ENCODE results near the gene IL10RB. TPM values are rescaled to one million over a fixed set of nuclear protein-coding genes. Genes with fewer than 3 reads are reported as not detected.

Gene IL10RB
- total and polyA plus RNA-seq, 9 donors = 18.1 to 31.7 (median 24.8) TPM

- intact Hi-C loops (cut with DNase I) = no loop called here
- Histone ChIP-seq H3K36me3 (no peaks in the 10 kb centered on the region), H3K9me3 (no peaks in the 10 kb centered on the region), H3K4me1 (ENCODE audit: insufficient read depth) (peaks cover 4% of the 10 kb centered on the region), H3K27ac (no peak overlapping the region), H3K27me3 (no peaks in the 10 kb centered on the region), H3K4me3 (no peak overlapping the region)
- no peak for DNase-seq
- WGBS, 3 donors = 81 to 87% (median 87%) methylated on average over 5 of the region's 5 CpGs
- TF ChIP-seq EP300 (IDR thresholded peaks at IDR 0.05) (no peak), CTCF (IDR thresholded peaks at IDR 0.05) (no peak), POLR2A (IDR thresholded peaks at IDR 0.05) (no peak)
Measured at GRCh38 chr21:33299181-33299752, 33.1 kb downstream of the IL10RB start.

- Histone ChIP-seq H3K36me3 (no peaks in the 10 kb centered on the region), H3K4me1 (ENCODE audit: insufficient read depth) (peaks cover 4% of the 10 kb centered on the region), H3K4me3 (no peak overlapping the region), H3K9me3 (no peaks in the 10 kb centered on the region), H3K27ac (no peak overlapping the region), H3K27me3 (no peaks in the 10 kb centered on the region)
- TF ChIP-seq POLR2A (IDR thresholded peaks at IDR 0.05) (no peak), CTCF (IDR thresholded peaks at IDR 0.05) (no peak), EP300 (IDR thresholded peaks at IDR 0.05) (no peak)
- DNase-seq = no peak
- intact Hi-C loops (cut with DNase I) = no loop called here
- WGBS, 3 donors = 30 to 56% (median 31%) methylated on average over 10 of the region's 10 CpGs
Measured at GRCh38 chr21:33300701-33301631, 34.8 kb downstream of the IL10RB start.

- H3K27ac ChIP-seq = no peak overlapping the region
Measured at GRCh38 chr21:33301632-33302002, 35.5 kb downstream of the IL10RB start.

GRCh38 chr21:33302055-33302454 lies 35.9 kb downstream of the IL10RB start:
- WGBS, 3 donors = 89 to 91% (median 89%) methylated on average over 7 of the region's 7 CpGs
- Histone ChIP-seq H3K4me1 (ENCODE audit: insufficient read depth) (peaks cover 4% of the 10 kb centered on the region), H3K36me3 (no peaks in the 10 kb centered on the region), H3K9me3 (no peaks in the 10 kb centered on the region), H3K27me3 (no peaks in the 10 kb centered on the region), H3K27ac (no peak overlapping the region), H3K4me3 (no peak overlapping the region)
- intact Hi-C loops (cut with DNase I) = no loop called here
- no peak for DNase-seq
- TF ChIP-seq CTCF (IDR thresholded peaks at IDR 0.05) = no peak
- TF ChIP-seq EP300 (IDR thresholded peaks at IDR 0.05) = no peak
- no peak for TF ChIP-seq POLR2A (IDR thresholded peaks at IDR 0.05)

More at GRCh38 chr21:33301632-33302002, 35.5 kb downstream of the IL10RB start:
- Histone ChIP-seq H3K4me3 (no peak overlapping the region), H3K27me3 (no peaks in the 10 kb centered on the region), H3K36me3 (no peaks in the 10 kb centered on the region), H3K4me1 (ENCODE audit: insufficient read depth) (peaks cover 4% of the 10 kb centered on the region), H3K9me3 (no peaks in the 10 kb centered on the region)
- 66 to 81% (median 73%) methylated on average over 2 of the region's 2 CpGs for WGBS, 3 donors
- no peak for DNase-seq
- no peak for TF ChIP-seq EP300 (IDR thresholded peaks at IDR 0.05)
- TF ChIP-seq CTCF (IDR thresholded peaks at IDR 0.05) = no peak
- no peak for TF ChIP-seq POLR2A (IDR thresholded peaks at IDR 0.05)
- intact Hi-C loops (cut with DNase I) = no loop called here

Measured in ovary (tissue), 9 donors.